ENCODE results near the gene C10orf90. TPM values are rescaled to one million over a fixed set of nuclear protein-coding genes. Genes with fewer than 3 reads are reported as not detected.

C10orf90 gene
- total RNA-seq, 6 donors from 2014 or later, result 1.0 TPM; not detected in 5

GRCh38 chr10:126663880-126664279 lies 6.6 kb downstream of the C10orf90 start:
- H3K27ac ChIP-seq, result no peak overlapping the region
- no peaks in the 10 kb centered on the region for H3K36me3 ChIP-seq
- DNase-seq, result no peak
- peak in 1 of 2 donors; percentile 61 for ATAC-seq (ENCODE audit: low FRiP score in 2 of 2)
- no peaks in the 10 kb centered on the region for H3K27me3 ChIP-seq
- H3K9me3 ChIP-seq, result no peaks in the 10 kb centered on the region
- WGBS, 2 donors, result 50 to 58% methylated on average over 5 of the region's 5 CpGs
- peaks cover 0 to 9% (median 2%) of the 10 kb centered on the region in 4 donors for H3K4me1 ChIP-seq
- no peak overlapping the region for H3K4me3 ChIP-seq
- TF ChIP-seq POLR2A (IDR thresholded peaks at IDR 0.05) (no peak), POLR2AphosphoS5 (IDR thresholded peaks at IDR 0.05) (no peak), EP300 (IDR thresholded peaks at IDR 0.05) (no peak)
- TF ChIP-seq, protein P1, sequence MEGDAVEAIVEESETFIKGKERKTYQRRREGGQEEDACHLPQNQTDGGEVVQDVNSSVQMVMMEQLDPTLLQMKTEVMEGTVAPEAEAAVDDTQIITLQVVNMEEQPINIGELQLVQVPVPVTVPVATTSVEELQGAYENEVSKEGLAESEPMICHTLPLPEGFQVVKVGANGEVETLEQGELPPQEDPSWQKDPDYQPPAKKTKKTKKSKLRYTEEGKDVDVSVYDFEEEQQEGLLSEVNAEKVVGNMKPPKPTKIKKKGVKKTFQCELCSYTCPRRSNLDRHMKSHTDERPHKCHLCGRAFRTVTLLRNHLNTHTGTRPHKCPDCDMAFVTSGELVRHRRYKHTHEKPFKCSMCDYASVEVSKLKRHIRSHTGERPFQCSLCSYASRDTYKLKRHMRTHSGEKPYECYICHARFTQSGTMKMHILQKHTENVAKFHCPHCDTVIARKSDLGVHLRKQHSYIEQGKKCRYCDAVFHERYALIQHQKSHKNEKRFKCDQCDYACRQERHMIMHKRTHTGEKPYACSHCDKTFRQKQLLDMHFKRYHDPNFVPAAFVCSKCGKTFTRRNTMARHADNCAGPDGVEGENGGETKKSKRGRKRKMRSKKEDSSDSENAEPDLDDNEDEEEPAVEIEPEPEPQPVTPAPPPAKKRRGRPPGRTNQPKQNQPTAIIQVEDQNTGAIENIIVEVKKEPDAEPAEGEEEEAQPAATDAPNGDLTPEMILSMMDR (IDR thresholded peaks at IDR 0.05), result no peak

DNA sequence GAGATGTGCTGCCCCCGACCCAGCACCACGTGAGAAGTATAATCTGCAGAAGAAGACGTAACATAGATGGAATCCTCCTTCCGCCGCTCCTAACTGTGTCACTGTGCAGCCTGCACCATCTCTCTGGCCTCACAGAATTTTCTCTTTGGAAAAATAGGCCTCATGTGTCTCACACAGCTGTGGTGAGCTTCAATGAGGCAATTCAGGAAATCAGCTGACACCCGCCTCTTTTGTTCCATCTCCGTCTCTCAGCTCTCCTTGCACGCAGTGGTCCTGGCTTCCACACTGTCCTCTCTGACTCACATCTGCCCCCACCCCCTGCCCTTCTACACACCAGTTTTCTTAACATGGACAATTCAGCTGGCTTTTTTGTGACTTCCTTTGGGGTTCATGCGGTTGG lies 7.2 kb downstream of the C10orf90 start:
- no peaks in the 10 kb centered on the region for H3K9me3 ChIP-seq
- no peak overlapping the region for H3K27ac ChIP-seq
- ATAC-seq (ENCODE audit: low FRiP score in 2 of 2), result peak; percentile 40 to 84
- 74 to 75% methylated on average over 9 of the region's 9 CpGs for WGBS, 2 donors
- no peak for DNase-seq
- TF ChIP-seq POLR2A (IDR thresholded peaks at IDR 0.05) (no peak), EP300 (IDR thresholded peaks at IDR 0.05) (no peak), POLR2AphosphoS5 (IDR thresholded peaks at IDR 0.05) (no peak)
- TF ChIP-seq, protein P1 (IDR thresholded peaks at IDR 0.05), result no peak
- no peaks in the 10 kb centered on the region for H3K27me3 ChIP-seq
- peaks cover 0 to 9% (median 2%) of the 10 kb centered on the region in 4 donors for H3K4me1 ChIP-seq
- H3K4me3 ChIP-seq, result no peak overlapping the region
- no peaks in the 10 kb centered on the region for H3K36me3 ChIP-seq

DNA sequence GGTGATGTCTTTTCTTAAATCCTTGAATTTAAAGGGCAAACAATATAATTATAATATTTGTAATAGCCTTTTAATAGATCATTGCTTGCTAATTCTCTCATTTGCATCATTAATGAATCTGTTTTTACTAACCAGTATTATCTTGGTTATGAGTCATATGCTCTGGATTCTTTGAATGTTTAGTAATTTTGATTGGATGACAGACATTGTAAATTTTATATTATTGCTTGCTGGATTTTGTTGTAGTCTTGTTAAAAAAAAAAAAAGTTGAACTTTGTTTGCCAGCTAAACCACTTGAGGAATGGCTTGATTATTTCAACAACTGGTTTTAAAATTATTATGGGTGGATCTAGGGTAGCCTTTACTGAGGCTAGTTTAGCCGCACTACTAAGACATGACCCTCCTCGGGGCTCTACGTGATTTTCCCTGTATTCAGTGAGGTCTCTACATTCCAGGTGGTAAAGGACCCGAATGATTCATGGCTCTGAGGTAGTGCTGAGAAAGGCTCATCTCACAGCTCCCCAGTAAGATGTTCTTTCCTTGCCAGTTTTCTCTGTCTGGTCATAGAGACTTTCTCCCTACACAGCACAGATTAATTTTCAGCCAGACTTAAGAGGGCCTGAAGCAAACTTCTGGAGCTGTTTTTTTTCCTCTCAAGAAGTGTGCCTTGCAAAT lies 8.5 kb downstream of the C10orf90 start:
- TF ChIP-seq EP300 (IDR thresholded peaks at IDR 0.05) (no peak), POLR2A (IDR thresholded peaks at IDR 0.05) (no peak), POLR2AphosphoS5 (IDR thresholded peaks at IDR 0.05) (no peak)
- TF ChIP-seq, protein P1 (IDR thresholded peaks at IDR 0.05), result no peak
- DNase-seq, result no peak
- no peak overlapping the region for H3K27ac ChIP-seq
- no peaks in the 10 kb centered on the region for H3K36me3 ChIP-seq
- no peaks in the 10 kb centered on the region for H3K27me3 ChIP-seq
- ATAC-seq (ENCODE audit: low FRiP score in 2 of 2), result peak in 1 of 2 donors; percentile 35
- WGBS, 2 donors, result 81 to 91% methylated on average over 4 of the region's 4 CpGs
- H3K4me3 ChIP-seq, result no peak overlapping the region
- H3K9me3 ChIP-seq, result no peaks in the 10 kb centered on the region
- peaks cover 0 to 9% (median 2%) of the 10 kb centered on the region in 4 donors for H3K4me1 ChIP-seq

GRCh38 chr10:126661356-126661755 lies 9.1 kb downstream of the C10orf90 start:
- peaks cover 0 to 9% (median 2%) of the 10 kb centered on the region in 4 donors for H3K4me1 ChIP-seq
- H3K9me3 ChIP-seq, result no peaks in the 10 kb centered on the region
- ATAC-seq (ENCODE audit: low FRiP score in 2 of 2) (no peak), DNase-seq (no peak)
- no peaks in the 10 kb centered on the region for H3K36me3 ChIP-seq
- H3K27me3 ChIP-seq, result no peaks in the 10 kb centered on the region
- TF ChIP-seq POLR2AphosphoS5 (IDR thresholded peaks at IDR 0.05) (no peak), EP300 (IDR thresholded peaks at IDR 0.05) (no peak), POLR2A (IDR thresholded peaks at IDR 0.05) (no peak)
- TF ChIP-seq, protein P1 (IDR thresholded peaks at IDR 0.05), result no peak
- WGBS, 2 donors, result 81 to 83% methylated on average over 1 of the region's 1 CpG
- H3K4me3 ChIP-seq, result no peak overlapping the region
- H3K27ac ChIP-seq, result no peak overlapping the region

GRCh38 chr10:126659750-126660149 lies 10.7 kb downstream of the C10orf90 start:
- TF ChIP-seq POLR2AphosphoS5 (IDR thresholded peaks at IDR 0.05) (no peak), EP300 (IDR thresholded peaks at IDR 0.05) (no peak)
- TF ChIP-seq, protein P1 (IDR thresholded peaks at IDR 0.05), result no peak
- no peak for ATAC-seq (ENCODE audit: low FRiP score in 2 of 2)
- Histone ChIP-seq H3K9me3 (no peaks in the 10 kb centered on the region), H3K27ac (no peak overlapping the region), H3K36me3 (no peaks in the 10 kb centered on the region), H3K27me3 (no peaks in the 10 kb centered on the region), H3K4me3 (no peak overlapping the region), H3K4me1 (peaks cover 0 to 6% (median 0%) of the 10 kb centered on the region in 4 donors)
- 74 to 78% methylated on average over 4 of the region's 4 CpGs for WGBS, 2 donors
- no peak for DNase-seq
